Heart right ventricle (tissue), 16 donors: ENCODE measurements around the gene COLEC12. TPM values are rescaled to one million over a fixed set of nuclear protein-coding genes. Genes with fewer than 3 reads are reported as not detected.

ENCODE experiments used
- ATAC-seq, 8 donors: fragments of 200-7000 bp; cut with Tn5 transposase; one replicate each; pipeline ENCODE4 v1.9.1; 2020; ENCODE audit warnings: mild to moderate bottlenecking in 8 of 8, moderate library complexity in 8 of 8, moderate number of reproducible peaks in 1 of 8
- DNase-seq, 2 donors: peaks; one replicate each; pipeline ENCODE4 v3.0.0-alpha.2; 2020
- H3K27ac ChIP-seq, 10 donors: fragments of 200-600 bp; sonication (generic) in 2 of 10; one replicate each; pipeline versions ENCODE4 v1.5.0 to v1.8.0; 2020 to 2022; ENCODE audit warnings: mild to moderate bottlenecking in 3 of 10
- H3K27me3 ChIP-seq, 7 donors: fragments of 200-600 bp; one replicate each; pipeline ENCODE4 v1.8.0; 2021 to 2022; ENCODE audit warnings: mild to moderate bottlenecking in 2 of 7
- H3K36me3 ChIP-seq, 9 donors: fragments of 200-600 bp; sonication (generic) in 1 of 9; one replicate each; pipeline versions ENCODE4 v1.5.0 to v1.8.0; 2020 to 2022; ENCODE audit warnings: mild to moderate bottlenecking in 2 of 9
- H3K4me1 ChIP-seq, 9 donors: fragments of 200-600 bp; sonication (generic) in 1 of 9; one replicate each; pipeline versions ENCODE4 v1.5.0 to v1.8.0; 2020 to 2022; ENCODE audit warnings: mild to moderate bottlenecking in 4 of 9
- H3K4me3 ChIP-seq, 10 donors: fragments of 200-600 bp; sonication (generic) in 2 of 10; one replicate each; pipeline versions ENCODE4 v1.5.0 to v1.8.0; 2020 to 2022; ENCODE audit warnings: mild to moderate bottlenecking in 7 of 10, moderate library complexity in 2 of 10
- H3K9me3 ChIP-seq, 11 donors: fragments of 200-600 bp in 10 of 11; sonication (generic) in 2 of 11; one replicate each; pipeline versions ENCODE4 v1.5.0 to v1.8.0; 2013 to 2022; ENCODE audit warnings: mild to moderate bottlenecking in 2 of 11, control low read depth in 1 of 11, moderate library complexity in 1 of 11
- CTCF ChIP-seq, 9 donors: fragments of 200-600 bp; sonication (generic) in 2 of 9; IDR thresholded peaks; one replicate each; pipeline versions ENCODE4 v1.5.0 to v1.8.0; 2021 to 2022; ENCODE audit warnings: antibody characterized with exemption in 9 of 9, mild to moderate bottlenecking in 5 of 9, moderate library complexity in 1 of 9
- whole genome bisulfite sequencing, 2 donors: extraction: QIAGEN DNeasy Blood & Tissue Kit; methylation state at CpG; one replicate each; pipeline ENCODE4 v1.1.7; 2013; ENCODE audit warnings: inconsistent platforms in 1 of 2; 5-methylcytosine and 5-hydroxymethylcytosine counted together
- intact Hi-C, 10 donors: fragments of 100-400 bp; cut with DNase I; formaldehyde crosslinking; loops; one replicate each; pipeline versions ENCODE4 v1.11.1 to v1.14.2; 2022
- polyA plus RNA-seq, 2 donors: library from polyadenylated mRNA; stranded (reverse); fragments of 200-250 nt; gene quantifications; one replicate each; pipeline ENCODE4 v1.2.3, GENCODE V29; 2013
- total RNA-seq, 10 donors: library from RNA; stranded (reverse); fragmentation: NEBNext Ultra II Directional in 3 of 10; extraction: Animal tissue kit (Norgen Biotek cat#: 25700) in 3 of 10; gene quantifications; one replicate each; pipeline versions ENCODE4 v1.2.1 to v1.2.4, GENCODE V29; 2021 to 2023
- donor health status: Arrhythmogenic right ventricular cardiomyopathy.
- donor health status: ischemic (EF 13 %, LVEDD 7.1; RV severe dilation, severe dysfunction).
- donor health status: healthy with polysubstance abuse.
- donor health status: DM: no; HTN: yes; CAD: no.
- donor health status: DM: no; HTN: no; CAD: no.
- donor health status: ischemic (EF 25% LVEDD 6.9; RV normal size, moderate dysfunction).
- donor health status: ischemic (EF 25% LVEDD 5.7; RV mildly dilated, moderate dysfunction).
- donor health status: healthy.
- donor health status: DM: yes; HTN: yes; CAD: no.
- donor health status: Ischemic cardiomyopathy.
- donor health status: ischemic (EF 35%, LVEDD 5.7; RV mildly dilated, moderate dysfunction).
- donor health status: nonischemic (EF 11% LVEDD 7.7; RV severe dilation, severe dysfunction).
- donor health status: DM: yes; HTN: yes; CAD: no.
- donor health status: PGD.
- donor health status: ischemic (EF 29% LVEDD 5.4; RV normal size, mild dysfunction).
- donor health status: nonischemic (EF 23%, LVEDD 6.1; RV moderate dilation, normal function).

COLEC12 gene
- total and polyA plus RNA-seq, 12 donors, result 2.8 to 15.4 (median 6.2) TPM

GRCh38 chr18:468955-469790 is 31.3 kb downstream of the COLEC12 start:
- Histone ChIP-seq H3K27ac (no peak overlapping the region), H3K36me3 (no peaks in the 10 kb centered on the region), H3K4me1 (peaks cover 0 to 42% (median 0%) of the 10 kb centered on the region in 9 donors), H3K27me3 (peaks cover 0 to 9% (median 0%) of the 10 kb centered on the region in 7 donors), H3K9me3 (no peaks in the 10 kb centered on the region), H3K4me3 (no peak overlapping the region)
- intact Hi-C loops, result no loop called here
- peak in 1 of 8 donors; percentile 12 for ATAC-seq
- 73 to 76% methylated on average over 13 of the region's 13 CpGs for WGBS, 2 donors
- no peak for TF ChIP-seq CTCF (IDR thresholded peaks at IDR 0.05)
- no peak for DNase-seq

DNA sequence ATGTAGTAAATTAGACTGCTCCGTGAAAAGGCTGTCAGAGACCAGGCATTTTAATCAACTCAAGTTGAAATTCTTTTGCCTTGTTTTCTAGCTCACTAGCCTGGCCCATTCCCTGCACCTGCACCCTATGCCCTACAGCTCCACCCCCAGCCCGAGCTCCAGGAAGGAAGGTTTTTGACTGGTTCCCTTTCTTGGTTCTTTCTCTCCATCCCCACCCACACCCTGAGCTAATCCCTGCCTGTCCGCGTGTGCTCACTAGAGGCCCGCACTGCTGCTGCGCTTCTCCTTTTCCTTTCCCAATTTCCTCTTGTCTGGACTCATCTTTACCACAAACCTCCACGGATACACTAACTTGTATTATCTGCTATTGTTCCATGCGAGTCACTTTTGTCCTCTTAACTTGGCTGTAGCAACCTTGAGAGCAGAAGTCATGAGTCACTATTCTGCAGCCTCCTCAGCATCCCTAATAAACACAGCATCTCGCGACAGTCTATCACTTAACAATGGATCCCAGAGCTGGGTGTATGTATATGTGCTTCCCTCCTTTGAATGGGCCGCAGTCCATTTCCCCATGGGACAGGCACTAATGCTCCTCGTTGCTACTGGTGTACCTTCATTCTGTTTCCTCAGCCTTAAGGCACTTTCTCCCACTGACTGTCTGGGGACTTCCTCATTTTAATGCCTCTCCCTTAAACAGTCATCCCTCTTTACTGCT is 36.5 kb downstream of the COLEC12 start:
- ATAC-seq (peak in 6 of 8 donors; percentile 62 to 73 (median 72)), DNase-seq (no peak)
- Histone ChIP-seq H3K4me1 (peaks cover 0 to 29% (median 0%) of the 10 kb centered on the region in 9 donors), H3K9me3 (peaks cover 0 to 7% (median 0%) of the 10 kb centered on the region in 11 donors), H3K4me3 (no peak overlapping the region), H3K27me3 (peaks cover 0 to 10% (median 0%) of the 10 kb centered on the region in 7 donors), H3K27ac (no peak overlapping the region), H3K36me3 (no peaks in the 10 kb centered on the region)
- TF ChIP-seq CTCF (IDR thresholded peaks at IDR 0.05), result no peak
- WGBS, 2 donors, result 55 to 59% methylated on average over 12 of the region's 12 CpGs
- intact Hi-C loops, result no loop called here

- H3K4me3 ChIP-seq, result no peak overlapping the region
- DNase-seq (no peak), ATAC-seq (no peak)
- no peaks in the 10 kb centered on the region for H3K36me3 ChIP-seq
- no peak overlapping the region for H3K27ac ChIP-seq
- no peak for TF ChIP-seq CTCF (IDR thresholded peaks at IDR 0.05)
- 49 to 61% methylated on average over 11 of the region's 11 CpGs for WGBS, 2 donors
- H3K9me3 ChIP-seq, result peaks cover 0 to 7% (median 0%) of the 10 kb centered on the region in 11 donors
- H3K27me3 ChIP-seq, result peaks cover 0 to 10% (median 0%) of the 10 kb centered on the region in 7 donors
- intact Hi-C loops, result no loop called here
- peaks cover 0 to 34% (median 3%) of the 10 kb centered on the region in 9 donors for H3K4me1 ChIP-seq
Measured at GRCh38 chr18:463403-463802, 37.1 kb downstream of the COLEC12 start.

DNA sequence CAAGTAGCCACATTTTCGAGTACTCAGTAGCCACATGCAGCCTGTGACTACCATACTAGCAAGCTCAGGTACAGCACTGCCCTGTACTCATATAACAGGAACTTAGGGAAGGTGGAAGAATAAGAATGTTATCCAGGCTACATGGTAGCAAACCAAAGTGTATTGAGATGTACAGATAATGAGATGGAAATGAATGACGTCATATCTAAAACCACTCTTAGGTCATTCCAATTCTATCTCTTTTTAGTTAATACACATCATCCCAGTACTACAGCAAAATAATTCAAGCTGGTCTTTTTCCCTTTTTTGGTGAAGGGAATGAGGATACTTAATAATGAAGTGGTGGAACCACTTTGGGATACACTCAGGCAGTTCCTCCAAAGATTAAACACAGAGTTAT is 38.7 kb downstream of the COLEC12 start:
- TF ChIP-seq CTCF (IDR thresholded peaks at IDR 0.05), result no peak
- DNase-seq, result no peak
- Histone ChIP-seq H3K4me3 (no peak overlapping the region), H3K36me3 (no peaks in the 10 kb centered on the region), H3K27me3 (peaks cover 0 to 13% (median 0%) of the 10 kb centered on the region in 7 donors), H3K4me1 (peaks cover 2 to 50% (median 18%) of the 10 kb centered on the region in 9 donors), H3K27ac (no peak overlapping the region), H3K9me3 (peaks cover 0 to 7% (median 0%) of the 10 kb centered on the region in 11 donors)
- ATAC-seq, result no peak
- intact Hi-C loops, result no loop called here
- 43 to 46% methylated on average over 2 of the region's 2 CpGs for WGBS, 2 donors
